Endothelial cell of umbilical vein (primary cell): ENCODE results near the gene CACNA1B. TPM values are rescaled to one million over a fixed set of nuclear protein-coding genes. Genes with fewer than 3 reads are reported as not detected.

Experiments
- BruUV-seq: library from RNA; stranded (reverse); fragments of 400-500 nt; replicated peaks from 2 replicates; lab custom pipeline; 2021; lab: Mats Ljungman, UMichigan
- CTCF ChIA-PET: fragments of 300-600, 350-600 bp; sonication (Branson Sonifier 250); formaldehyde crosslinking; loops from one replicate; lab custom pipeline; 2021; ENCODE audit warnings: antibody characterized with exemption, inconsistent platforms; lab: Charles Lee
- POLR2A ChIA-PET: fragments of 300-600, 350-600 bp; sonication (Branson Sonifier 250); formaldehyde crosslinking; loops from one replicate; lab custom pipeline; 2021; ENCODE audit warnings: antibody characterized with exemption, inconsistent platforms; lab: Charles Lee
- DNase-seq: peaks from one replicate; pipeline ENCODE4 v3.0.0-alpha.2; 2011; ENCODE audit warnings: low read depth, low spot score
- FAIRE-seq: peaks from 2 replicates; lab custom pipeline; 2011; peaks lifted over from hg19 to GRCh38; lab: Jason Lieb, UNC
- H2AFZ ChIP-seq: 2 replicates; pipeline ENCODE4 v1.6.0; 2012; ENCODE audit warnings: low read depth, low read length, control low read depth, inconsistent platforms
- H3K27ac ChIP-seq: 2 replicates; pipeline ENCODE4 v1.5.1; 2011; ENCODE audit warnings: low read depth, mild to moderate bottlenecking, control low read depth, low read length, moderate library complexity; ENCODE audit not compliant: insufficient read depth
- H3K27me3 ChIP-seq, 2 experiments: 2 replicates each; pipeline versions ENCODE4 v1.6.0 to v1.6.1; 2011; ENCODE audit warnings: low read length in 2 of 2, mixed read lengths in 1 of 2; ENCODE audit not compliant: control insufficient read depth in 2 of 2, insufficient read depth in 2 of 2
- H3K36me3 ChIP-seq, 2 experiments: 2 replicates in 1 of 2; 3 replicates in 1 of 2; pipeline ENCODE4 v1.5.1; 2011; ENCODE audit warnings: low read length in 2 of 2, mild to moderate bottlenecking in 1 of 2, moderate library complexity in 1 of 2; ENCODE audit not compliant: control insufficient read depth in 2 of 2, insufficient read depth in 2 of 2; ENCODE audit errors: extremely low read depth in 1 of 2
- H3K4me1 ChIP-seq: 3 replicates; pipeline ENCODE4 v1.5.1; 2011; ENCODE audit warnings: mild to moderate bottlenecking, low read length; ENCODE audit not compliant: control insufficient read depth, insufficient read depth; ENCODE audit errors: extremely low read depth
- H3K4me2 ChIP-seq: 2 replicates; pipeline ENCODE4 v1.6.1; 2011; ENCODE audit warnings: low read length, control low read depth, mixed read lengths; ENCODE audit not compliant: insufficient read depth
- H3K4me3 ChIP-seq, 3 experiments: fragments of 200-600 bp in 1 of 3; sonication (generic), shearing (Covaris generic) in 1 of 3; replicated peaks in 1 of 3; 2 replicates each; pipeline ENCODE4 v1.5.1; 2011 to 2016; ENCODE audit warnings: control low read depth in 3 of 3, low read length in 3 of 3, mild to moderate bottlenecking in 2 of 3, inconsistent platforms in 1 of 3, low read depth in 1 of 3, moderate library complexity in 1 of 3; ENCODE audit not compliant: insufficient read depth in 1 of 3
- H3K79me2 ChIP-seq: 2 replicates; pipeline ENCODE4 v1.6.0; 2012; ENCODE audit warnings: low read length, inconsistent platforms; ENCODE audit not compliant: control insufficient read depth, insufficient read depth
- H3K9ac ChIP-seq: replicated peaks from 2 replicates; pipeline ENCODE3; 2011; ENCODE audit warnings: low read length, control low read depth; ENCODE audit not compliant: insufficient read depth; ENCODE audit errors: extremely low read depth
- H3K9me1 ChIP-seq: replicated peaks from 3 replicates; pipeline ENCODE4 v1.6.0; 2011; ENCODE audit warnings: mild to moderate bottlenecking, low read length; ENCODE audit not compliant: control insufficient read depth, insufficient read depth; ENCODE audit errors: extremely low read depth
- H3K9me3 ChIP-seq: replicated peaks from 2 replicates; pipeline ENCODE4 v1.5.1; 2012; ENCODE audit warnings: low read length, inconsistent platforms; ENCODE audit not compliant: control insufficient read depth, insufficient read depth
- H4K20me1 ChIP-seq: replicated peaks from 2 replicates; pipeline ENCODE3; 2011; ENCODE audit warnings: mild to moderate bottlenecking, low read length; ENCODE audit not compliant: control insufficient read depth, insufficient read depth; ENCODE audit errors: extremely low read depth
- EZH2 ChIP-seq: IDR thresholded peaks from 2 replicates; pipeline ENCODE4 v1.6.1; 2012; ENCODE audit warnings: borderline replicate concordance, low read depth, mild to moderate bottlenecking, moderate library complexity, low read length, inconsistent platforms; ENCODE audit not compliant: severe bottlenecking
- FOS ChIP-seq: IDR thresholded peaks from 2 replicates; pipeline ENCODE4 v1.6.1; 2011; ENCODE audit warnings: mild to moderate bottlenecking, low read length, moderate library complexity, borderline replicate concordance; ENCODE audit not compliant: insufficient read depth
- GATA2 ChIP-seq: IDR thresholded peaks from 2 replicates; pipeline ENCODE4 v1.7.0; 2011; ENCODE audit warnings: low read depth, mild to moderate bottlenecking, moderate library complexity, mixed read lengths, low read length; ENCODE audit not compliant: insufficient read length, insufficient read depth
- JUN ChIP-seq: IDR thresholded peaks from 2 replicates; pipeline ENCODE4 v1.6.1; 2011; ENCODE audit warnings: borderline replicate concordance, low read depth; ENCODE audit not compliant: insufficient read length, insufficient read depth
- MYC ChIP-seq: IDR thresholded peaks from one replicate; pipeline ENCODE4 v1.6.1; 2011; ENCODE audit warnings: mild to moderate bottlenecking, low read depth, low read length
- POLR2A ChIP-seq: IDR thresholded peaks from 2 replicates; pipeline ENCODE4 v1.6.1; 2012; ENCODE audit warnings: low read depth, mild to moderate bottlenecking, control low read depth, low read length
- POLR2AphosphoS5 ChIP-seq: IDR thresholded peaks from 2 replicates; pipeline ENCODE4 v1.6.1; 2012; ENCODE audit warnings: low read depth, mild to moderate bottlenecking, control low read depth, low read length, moderate library complexity; ENCODE audit not compliant: insufficient read depth
- dilution Hi-C: fragments of 300-500 bp; cut with MboI; formaldehyde crosslinking; loops from one replicate; pipeline ENCODE4 v1.15.0; 2019; ENCODE audit warnings: low sequenced_read_pairs; ENCODE audit not compliant: extremely low pct_ligation_motif_present
- intact Hi-C: fragments of 100-400 bp; cut with micrococcal nuclease; formaldehyde crosslinking; loops from one replicate; pipeline ENCODE4 v1.10.0; 2022
- polyA plus RNA-seq, 4 experiments: library from polyadenylated mRNA; depleted of rRNA in 3 of 4; stranded (reverse) in 3 of 4; unstranded in 1 of 4; fragments of >200 nt; gene quantifications; 2 replicates each; pipeline versions ENCODE4 v1.2.1 to v1.2.3, GENCODE V29; 2011 to 2012; ENCODE audit warnings: missing spikeins in 1 of 4
- total RNA-seq: library from RNA; stranded (reverse); gene quantifications from 2 replicates; pipeline ENCODE4 v1.2.3, GENCODE V29; 2021
- TF ChIP-seq, protein P1 (sequence below), 2 donors: IDR thresholded peaks; 1 replicate in 1 of 2; 2 replicates in 1 of 2; pipeline ENCODE4 v1.5.1; 2011; ENCODE audit warnings: low read length in 2 of 2, mild to moderate bottlenecking in 2 of 2, moderate library complexity in 2 of 2, control low read depth in 1 of 2, inconsistent platforms in 1 of 2, low read depth in 1 of 2; ENCODE audit not compliant: insufficient read depth in 1 of 2; ENCODE audit errors: extremely low read depth in 1 of 2
- TF ChIP-seq, protein P2 (sequence below): IDR thresholded peaks from 2 replicates; pipeline ENCODE4 v1.6.1; 2011; ENCODE audit not compliant: insufficient read depth, insufficient read length

The CACNA1B gene
- total and polyA plus RNA-seq, 2 donors (not counting 3 experiments of a cell fraction or from before 2014, with no cell fraction given) = 0.11 to 0.41 TPM

DNA sequence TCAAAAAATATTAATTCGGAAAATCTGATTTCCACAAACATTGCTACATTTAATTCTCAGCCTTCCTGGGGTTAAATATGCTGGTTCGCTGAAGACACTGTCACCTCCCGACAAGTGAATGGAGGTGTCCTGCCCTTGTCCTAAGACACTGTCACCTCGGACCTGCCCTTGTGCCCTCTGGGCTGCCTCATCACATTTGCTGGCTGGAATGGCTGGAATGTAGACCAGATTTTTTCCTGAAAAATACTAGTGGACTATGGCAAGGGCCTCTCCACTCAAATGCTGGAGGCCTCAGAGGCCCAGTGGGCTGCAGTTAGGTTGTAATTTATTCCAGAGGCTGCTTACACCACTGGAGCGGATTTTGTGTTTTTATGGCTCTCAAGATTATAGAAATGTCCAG is 28.2 kb downstream of the CACNA1B start:
- dilution Hi-C loops (no loop called here), intact Hi-C loops (no loop called here)
- H3K9me3 ChIP-seq = no peaks in the 10 kb centered on the region
- no peaks in the 10 kb centered on the region for H3K27me3 ChIP-seq
- H3K27ac ChIP-seq = no peak overlapping the region
- H3K4me1 ChIP-seq = no peaks in the 10 kb centered on the region
- no peak overlapping the region for H3K4me3 ChIP-seq
- CTCF ChIA-PET = no interaction called here
- no peaks in the 10 kb centered on the region for H3K79me2 ChIP-seq
- no peak for TF ChIP-seq FOS
- no peak for TF ChIP-seq MYC
- TF ChIP-seq GATA2 = no peak
- no peak for TF ChIP-seq POLR2A
- TF ChIP-seq, protein P1, sequence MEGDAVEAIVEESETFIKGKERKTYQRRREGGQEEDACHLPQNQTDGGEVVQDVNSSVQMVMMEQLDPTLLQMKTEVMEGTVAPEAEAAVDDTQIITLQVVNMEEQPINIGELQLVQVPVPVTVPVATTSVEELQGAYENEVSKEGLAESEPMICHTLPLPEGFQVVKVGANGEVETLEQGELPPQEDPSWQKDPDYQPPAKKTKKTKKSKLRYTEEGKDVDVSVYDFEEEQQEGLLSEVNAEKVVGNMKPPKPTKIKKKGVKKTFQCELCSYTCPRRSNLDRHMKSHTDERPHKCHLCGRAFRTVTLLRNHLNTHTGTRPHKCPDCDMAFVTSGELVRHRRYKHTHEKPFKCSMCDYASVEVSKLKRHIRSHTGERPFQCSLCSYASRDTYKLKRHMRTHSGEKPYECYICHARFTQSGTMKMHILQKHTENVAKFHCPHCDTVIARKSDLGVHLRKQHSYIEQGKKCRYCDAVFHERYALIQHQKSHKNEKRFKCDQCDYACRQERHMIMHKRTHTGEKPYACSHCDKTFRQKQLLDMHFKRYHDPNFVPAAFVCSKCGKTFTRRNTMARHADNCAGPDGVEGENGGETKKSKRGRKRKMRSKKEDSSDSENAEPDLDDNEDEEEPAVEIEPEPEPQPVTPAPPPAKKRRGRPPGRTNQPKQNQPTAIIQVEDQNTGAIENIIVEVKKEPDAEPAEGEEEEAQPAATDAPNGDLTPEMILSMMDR (IDR thresholded peaks at IDR 0.05; ENCODE audit: extremely low read depth in 1 of 2, insufficient read depth in 1 of 2, low read depth in 1 of 2, low read length in 2 of 2) = no peak
- no peak for TF ChIP-seq JUN
- no peaks in the 10 kb centered on the region for H3K36me3 ChIP-seq
- no peak overlapping the region for H3K4me2 ChIP-seq
- POLR2A ChIA-PET = no interaction called here
- H3K9me1 ChIP-seq = no peaks in the 10 kb centered on the region
- H2AFZ ChIP-seq = no peak overlapping the region
- H3K9ac ChIP-seq = no peak overlapping the region
- FAIRE-seq (no peak), DNase-seq (no peak)
- BruUV-seq = no TSS peak
- H4K20me1 ChIP-seq = no peaks in the 10 kb centered on the region

DNA sequence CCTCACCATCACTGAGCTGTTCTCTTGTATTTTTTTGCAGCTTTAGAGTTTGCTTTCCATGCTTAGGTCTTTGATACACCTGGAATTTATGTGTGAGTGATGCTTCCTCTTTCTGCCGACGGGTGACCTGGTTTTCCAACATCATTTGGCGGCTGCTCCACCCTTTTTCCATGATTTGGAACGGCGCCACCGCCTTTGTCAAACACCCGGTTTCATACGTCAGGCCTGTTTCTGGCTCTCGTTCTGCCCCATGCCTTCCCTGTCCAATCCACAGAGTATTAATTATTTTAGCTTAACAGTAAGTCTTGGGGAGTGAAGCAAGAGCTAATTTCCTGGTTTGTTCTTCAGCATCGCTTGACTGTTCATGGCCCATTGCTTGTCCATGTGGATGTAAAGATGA is 30.2 kb downstream of the CACNA1B start:
- Histone ChIP-seq H2AFZ (no peak overlapping the region), H3K27me3 (no peaks in the 10 kb centered on the region), H3K4me1 (no peaks in the 10 kb centered on the region), H3K9me3 (no peaks in the 10 kb centered on the region), H3K4me2 (no peak overlapping the region), H3K36me3 (no peaks in the 10 kb centered on the region), H3K9ac (no peak overlapping the region), H3K79me2 (no peaks in the 10 kb centered on the region), H3K4me3 (no peak overlapping the region), H3K27ac (no peak overlapping the region), H4K20me1 (no peaks in the 10 kb centered on the region), H3K9me1 (no peaks in the 10 kb centered on the region)
- dilution Hi-C loops (no loop called here), intact Hi-C loops (no loop called here)
- DNase-seq (no peak), FAIRE-seq (no peak)
- no TSS peak for BruUV-seq
- ChIA-PET POLR2A (no interaction called here), CTCF (no interaction called here)
- no peak for TF ChIP-seq JUN
- no peak for TF ChIP-seq MYC
- no peak for TF ChIP-seq POLR2A
- TF ChIP-seq, protein P2, sequence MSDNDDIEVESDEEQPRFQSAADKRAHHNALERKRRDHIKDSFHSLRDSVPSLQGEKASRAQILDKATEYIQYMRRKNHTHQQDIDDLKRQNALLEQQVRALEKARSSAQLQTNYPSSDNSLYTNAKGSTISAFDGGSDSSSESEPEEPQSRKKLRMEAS = no peak
- TF ChIP-seq, protein P1 (IDR thresholded peaks at IDR 0.05; ENCODE audit: extremely low read depth in 1 of 2, insufficient read depth in 1 of 2, low read depth in 1 of 2, low read length in 2 of 2) = no peak
- TF ChIP-seq GATA2 = no peak
- TF ChIP-seq EZH2 = no peak
- no peak for TF ChIP-seq POLR2AphosphoS5
- no peak for TF ChIP-seq FOS
